ENCODE data around the gene TMEM233.

TMEM233 gene

GRCh38 chr12:119556854-119557253, 36.7 kb upstream of the TMEM233 start:
- DNase-seq, result no peak

GRCh38 chr12:119565404-119565803, 28.2 kb upstream of the TMEM233 start:
- Histone ChIP-seq H3K27me3 (ENCODE audit: insufficient read depth, low read length) (no peaks in the 10 kb centered on the region), H2AK5ac (ENCODE audit: low read length) (no peak overlapping the region), H2AFZ (ENCODE audit: insufficient read depth, low read length, poor library complexity) (no peak overlapping the region)

More at GRCh38 chr12:119556854-119557253, 36.7 kb upstream of the TMEM233 start:
- H3K4me1 ChIP-seq (ENCODE audit: control insufficient read depth in 1 of 2, insufficient read depth in 2 of 2, low read length in 2 of 2), result no peaks in the 10 kb centered on the region
- H3K4ac ChIP-seq (ENCODE audit: low read depth, low read length), result no peak overlapping the region
- H2AK5ac ChIP-seq (ENCODE audit: low read length), result no peak overlapping the region
- no peaks in the 10 kb centered on the region for H3K79me1 ChIP-seq (ENCODE audit: low read length)
- no peak overlapping the region for H3K4me2 ChIP-seq (ENCODE audit: low read length)
- H4K12ac ChIP-seq (ENCODE audit: low read depth, low read length), result no peak overlapping the region
- no peak overlapping the region for H4K91ac ChIP-seq (ENCODE audit: low read depth, low read length)
- no peak overlapping the region for H3K4me3 ChIP-seq (ENCODE audit: low read depth, low read length)
- no peak overlapping the region for H2BK12ac ChIP-seq (ENCODE audit: low read length)
- no CpG with 5 or more reads among the region's 1 CpG for WGBS (ENCODE audit: extremely low coverage, insufficient coverage, insufficient read length)
- no peak overlapping the region for H2BK5ac ChIP-seq (ENCODE audit: low read depth, low read length, poor library complexity)
- H2AFZ ChIP-seq (ENCODE audit: insufficient read depth, low read length, poor library complexity), result no peak overlapping the region
- no peak overlapping the region for H4K8ac ChIP-seq (ENCODE audit: low read depth, low read length)
- H3K18ac ChIP-seq (ENCODE audit: low read length), result no peak overlapping the region
- no peaks in the 10 kb centered on the region for H3K79me2 ChIP-seq (ENCODE audit: control insufficient read depth, insufficient read depth, low read length, poor library complexity)
- H3K9me3 ChIP-seq (ENCODE audit: insufficient read depth, low read depth, low read length), result no peaks in the 10 kb centered on the region
- H3K9ac ChIP-seq (ENCODE audit: low read length), result no peak overlapping the region
- H3K27ac ChIP-seq (ENCODE audit: low read depth, low read length), result no peak overlapping the region
- no peak overlapping the region for H3K23ac ChIP-seq (ENCODE audit: low read length)
- H3K36me3 ChIP-seq (ENCODE audit: control insufficient read depth in 1 of 2, insufficient read depth in 2 of 2, low read length in 2 of 2), result no peaks in the 10 kb centered on the region
- no peaks in the 10 kb centered on the region for H3K27me3 ChIP-seq (ENCODE audit: insufficient read depth, low read length)
- no peak overlapping the region for H3K14ac ChIP-seq (ENCODE audit: low read length)
- no peak overlapping the region for H2BK120ac ChIP-seq (ENCODE audit: insufficient read depth, low read length, poor library complexity)

GRCh38 chr12:119570771-119571170, 22.8 kb upstream of the TMEM233 start:
- Histone ChIP-seq H3K9ac (ENCODE audit: low read length) (no peak overlapping the region), H3K79me2 (ENCODE audit: control insufficient read depth, insufficient read depth, low read length, poor library complexity) (no peaks in the 10 kb centered on the region), H3K79me1 (ENCODE audit: low read length) (no peaks in the 10 kb centered on the region), H2AK5ac (ENCODE audit: low read length) (no peak overlapping the region), H3K4ac (ENCODE audit: low read depth, low read length) (no peak overlapping the region), H4K12ac (ENCODE audit: low read depth, low read length) (no peak overlapping the region), H4K8ac (ENCODE audit: low read depth, low read length) (no peak overlapping the region), H2BK12ac (ENCODE audit: low read length) (no peak overlapping the region), H3K27ac (ENCODE audit: low read depth, low read length) (no peak overlapping the region), H2BK5ac (ENCODE audit: low read depth, low read length, poor library complexity) (no peak overlapping the region), H2AFZ (ENCODE audit: insufficient read depth, low read length, poor library complexity) (no peak overlapping the region), H3K14ac (ENCODE audit: low read length) (no peak overlapping the region), H4K91ac (ENCODE audit: low read depth, low read length) (no peak overlapping the region), H3K18ac (ENCODE audit: low read length) (no peak overlapping the region), H3K4me2 (ENCODE audit: low read length) (no peak overlapping the region), H3K4me1 (ENCODE audit: control insufficient read depth in 1 of 2, insufficient read depth in 2 of 2, low read length in 2 of 2) (no peaks in the 10 kb centered on the region), H3K9me3 (ENCODE audit: insufficient read depth, low read depth, low read length) (no peaks in the 10 kb centered on the region), H2BK120ac (ENCODE audit: insufficient read depth, low read length, poor library complexity) (no peak overlapping the region), H3K23ac (ENCODE audit: low read length) (no peak overlapping the region), H3K4me3 (ENCODE audit: low read depth, low read length) (no peak overlapping the region), H3K36me3 (ENCODE audit: control insufficient read depth in 1 of 2, insufficient read depth in 2 of 2, low read length in 2 of 2) (no peaks in the 10 kb centered on the region), H3K27me3 (ENCODE audit: insufficient read depth, low read length) (no peaks in the 10 kb centered on the region)
- WGBS (ENCODE audit: extremely low coverage, insufficient coverage, insufficient read length), result no CpG with 5 or more reads among the region's 6 CpGs
- no peak for DNase-seq

More at GRCh38 chr12:119565404-119565803, 28.2 kb upstream of the TMEM233 start:
- Histone ChIP-seq H2BK5ac (ENCODE audit: low read depth, low read length, poor library complexity) (no peak overlapping the region), H3K4ac (ENCODE audit: low read depth, low read length) (no peak overlapping the region), H3K79me1 (ENCODE audit: low read length) (no peaks in the 10 kb centered on the region), H4K12ac (ENCODE audit: low read depth, low read length) (no peak overlapping the region), H3K23ac (ENCODE audit: low read length) (no peak overlapping the region), H3K14ac (ENCODE audit: low read length) (no peak overlapping the region), H3K4me2 (ENCODE audit: low read length) (no peak overlapping the region), H3K18ac (ENCODE audit: low read length) (no peak overlapping the region), H4K91ac (ENCODE audit: low read depth, low read length) (no peak overlapping the region), H3K27ac (ENCODE audit: low read depth, low read length) (no peak overlapping the region), H3K79me2 (ENCODE audit: control insufficient read depth, insufficient read depth, low read length, poor library complexity) (no peaks in the 10 kb centered on the region), H3K4me3 (ENCODE audit: low read depth, low read length) (no peak overlapping the region), H3K9me3 (ENCODE audit: insufficient read depth, low read depth, low read length) (no peaks in the 10 kb centered on the region), H3K36me3 (ENCODE audit: control insufficient read depth in 1 of 2, insufficient read depth in 2 of 2, low read length in 2 of 2) (no peaks in the 10 kb centered on the region), H3K9ac (ENCODE audit: low read length) (peak overlapping the region; percentile 40), H3K4me1 (ENCODE audit: control insufficient read depth in 1 of 2, insufficient read depth in 2 of 2, low read length in 2 of 2) (no peaks in the 10 kb centered on the region), H2BK120ac (ENCODE audit: insufficient read depth, low read length, poor library complexity) (no peak overlapping the region), H4K8ac (ENCODE audit: low read depth, low read length) (no peak overlapping the region), H2BK12ac (ENCODE audit: low read length) (no peak overlapping the region)
- no CpG with 5 or more reads among the region's 3 CpGs for WGBS (ENCODE audit: extremely low coverage, insufficient coverage, insufficient read length)
- DNase-seq, result no peak

- H3K4me3 ChIP-seq (ENCODE audit: low read depth, low read length), result no peak overlapping the region
- no peaks in the 10 kb centered on the region for H3K27me3 ChIP-seq (ENCODE audit: insufficient read depth, low read length)
- no peak overlapping the region for H3K9ac ChIP-seq (ENCODE audit: low read length)
- H2AK5ac ChIP-seq (ENCODE audit: low read length), result no peak overlapping the region
- no peak overlapping the region for H2BK12ac ChIP-seq (ENCODE audit: low read length)
- no peak overlapping the region for H2BK120ac ChIP-seq (ENCODE audit: insufficient read depth, low read length, poor library complexity)
- H4K8ac ChIP-seq (ENCODE audit: low read depth, low read length), result no peak overlapping the region
- no peak overlapping the region for H4K12ac ChIP-seq (ENCODE audit: low read depth, low read length)
- no peaks in the 10 kb centered on the region for H3K79me1 ChIP-seq (ENCODE audit: low read length)
- no peaks in the 10 kb centered on the region for H3K9me3 ChIP-seq (ENCODE audit: insufficient read depth, low read depth, low read length)
- no peak overlapping the region for H3K14ac ChIP-seq (ENCODE audit: low read length)
- no peaks in the 10 kb centered on the region for H3K79me2 ChIP-seq (ENCODE audit: control insufficient read depth, insufficient read depth, low read length, poor library complexity)
- no peaks in the 10 kb centered on the region for H3K36me3 ChIP-seq (ENCODE audit: control insufficient read depth in 1 of 2, insufficient read depth in 2 of 2, low read length in 2 of 2)
- no peak overlapping the region for H4K91ac ChIP-seq (ENCODE audit: low read depth, low read length)
- H2AFZ ChIP-seq (ENCODE audit: insufficient read depth, low read length, poor library complexity), result no peak overlapping the region
- H2BK5ac ChIP-seq (ENCODE audit: low read depth, low read length, poor library complexity), result no peak overlapping the region
- H3K18ac ChIP-seq (ENCODE audit: low read length), result no peak overlapping the region
- no peak overlapping the region for H3K23ac ChIP-seq (ENCODE audit: low read length)
- H3K4ac ChIP-seq (ENCODE audit: low read depth, low read length), result no peak overlapping the region
- H3K4me2 ChIP-seq (ENCODE audit: low read length), result no peak overlapping the region
- no CpG with 5 or more reads among the region's 1 CpG for WGBS (ENCODE audit: extremely low coverage, insufficient coverage, insufficient read length)
- DNase-seq, result no peak
- no peaks in the 10 kb centered on the region for H3K4me1 ChIP-seq (ENCODE audit: control insufficient read depth in 1 of 2, insufficient read depth in 2 of 2, low read length in 2 of 2)
- no peak overlapping the region for H3K27ac ChIP-seq (ENCODE audit: low read depth, low read length)
These were observed 20.5 kb upstream of the TMEM233 start for GRCh38 chr12:119573086-119573485.
